ENCODE measurements around the gene PREX1. TPM values are rescaled to one million over a fixed set of nuclear protein-coding genes. Genes with fewer than 3 reads are reported as not detected.

The PREX1 gene
- total and polyA plus RNA-seq, 9 donors: 3.8 to 13.6 (median 6.7) TPM

- Histone ChIP-seq H3K36me3 (no peaks in the 10 kb centered on the region), H3K4me1 (ENCODE audit: insufficient read depth) (no peaks in the 10 kb centered on the region), H3K27me3 (no peaks in the 10 kb centered on the region), H3K27ac (no peak overlapping the region), H3K9me3 (no peaks in the 10 kb centered on the region), H3K4me3 (no peak overlapping the region)
- no peak for DNase-seq
- TF ChIP-seq POLR2A (IDR thresholded peaks at IDR 0.05) (no peak), CTCF (IDR thresholded peaks at IDR 0.05) (no peak), EP300 (IDR thresholded peaks at IDR 0.05) (no peak)
- WGBS, 3 donors: 82 to 90% (median 82%) methylated on average over 4 of the region's 4 CpGs
- intact Hi-C loops (cut with DNase I): no loop called here
These were observed 113.0 kb downstream of the PREX1 start for GRCh38 chr20:48714764-48715163.

GRCh38 chr20:48711696-48712464 lies 115.9 kb downstream of the PREX1 start:
- WGBS, 3 donors: 92 to 93% (median 93%) methylated on average over 10 of the region's 10 CpGs
- no peak overlapping the region for H3K4me3 ChIP-seq
- TF ChIP-seq EP300 (IDR thresholded peaks at IDR 0.05) (no peak), POLR2A (IDR thresholded peaks at IDR 0.05) (no peak), CTCF (IDR thresholded peaks at IDR 0.05) (no peak)
- no peak for DNase-seq
- no peaks in the 10 kb centered on the region for H3K9me3 ChIP-seq
- no peaks in the 10 kb centered on the region for H3K36me3 ChIP-seq
- no peaks in the 10 kb centered on the region for H3K4me1 ChIP-seq (ENCODE audit: insufficient read depth)
- intact Hi-C loops (cut with DNase I): no loop called here
- H3K27me3 ChIP-seq: no peaks in the 10 kb centered on the region
- H3K27ac ChIP-seq: no peak overlapping the region

- no peak for TF ChIP-seq POLR2A (IDR thresholded peaks at IDR 0.05)
- no peak for TF ChIP-seq CTCF (IDR thresholded peaks at IDR 0.05)
- no peak for TF ChIP-seq EP300 (IDR thresholded peaks at IDR 0.05)
- Histone ChIP-seq H3K36me3 (no peaks in the 10 kb centered on the region), H3K4me1 (ENCODE audit: insufficient read depth) (no peaks in the 10 kb centered on the region), H3K27ac (no peak overlapping the region), H3K4me3 (no peak overlapping the region), H3K9me3 (no peaks in the 10 kb centered on the region), H3K27me3 (no peaks in the 10 kb centered on the region)
- no peak for DNase-seq
- WGBS, 3 donors: 79 to 85% (median 81%) methylated on average over 4 of the region's 4 CpGs
- intact Hi-C loops (cut with DNase I): no loop called here
These were observed 116.8 kb downstream of the PREX1 start for GRCh38 chr20:48711044-48711428.

GRCh38 chr20:48710341-48711043 lies 117.3 kb downstream of the PREX1 start:
- H3K4me1 ChIP-seq (ENCODE audit: insufficient read depth): no peaks in the 10 kb centered on the region
- no peak overlapping the region for H3K27ac ChIP-seq
- no peak overlapping the region for H3K4me3 ChIP-seq
- no peaks in the 10 kb centered on the region for H3K9me3 ChIP-seq
- DNase-seq: no peak
- no peaks in the 10 kb centered on the region for H3K36me3 ChIP-seq
- intact Hi-C loops (cut with DNase I): no loop called here
- no peaks in the 10 kb centered on the region for H3K27me3 ChIP-seq
- WGBS, 3 donors: 94 to 96% (median 94%) methylated on average over 15 of the region's 15 CpGs
- TF ChIP-seq CTCF (IDR thresholded peaks at IDR 0.05): no peak
- TF ChIP-seq EP300 (IDR thresholded peaks at IDR 0.05): no peak
- TF ChIP-seq POLR2A (IDR thresholded peaks at IDR 0.05): no peak

All from ovary (tissue), 9 donors.